Measurements from ENCODE around the gene GRAMD2A.

DNA sequence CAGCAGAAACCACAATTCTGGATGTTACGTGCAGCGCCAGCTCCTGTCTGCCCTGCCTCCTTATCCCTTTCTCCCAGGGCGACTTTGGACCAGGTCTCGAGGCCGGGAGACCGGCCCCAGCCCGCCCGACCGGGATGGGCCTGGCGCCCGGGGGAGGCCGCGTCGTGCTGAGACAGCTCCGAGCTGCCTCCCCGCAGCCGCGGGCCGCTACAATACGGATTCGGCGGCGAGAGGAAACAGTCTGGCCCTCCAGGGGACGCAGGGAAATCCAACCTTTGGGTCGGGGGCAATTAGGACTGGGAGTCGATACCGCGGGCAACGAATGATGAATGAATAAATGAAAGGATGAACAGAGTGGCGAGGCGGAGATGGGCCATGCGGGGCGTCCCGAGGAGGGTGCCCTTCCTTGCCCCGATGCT is 537 bp downstream of the GRAMD2A start:
- TF ChIP-seq EZH2 (IDR thresholded peaks at IDR 0.05; ENCODE audit: insufficient read depth, poor library complexity, severe bottlenecking) = no peak
- TF ChIP-seq EZH2phosphoT487 (IDR thresholded peaks at IDR 0.05; ENCODE audit: insufficient read depth, low read depth) = no peak

Data from GM23248 (cell line).